ENCODE data around the gene ELP4.
"Not testable (repeated sequence)": the region's sequence is repeated elsewhere in the genome, so short reads cannot be mapped to it uniquely, and the experiment has no call there.

ELP4 gene

DNA sequence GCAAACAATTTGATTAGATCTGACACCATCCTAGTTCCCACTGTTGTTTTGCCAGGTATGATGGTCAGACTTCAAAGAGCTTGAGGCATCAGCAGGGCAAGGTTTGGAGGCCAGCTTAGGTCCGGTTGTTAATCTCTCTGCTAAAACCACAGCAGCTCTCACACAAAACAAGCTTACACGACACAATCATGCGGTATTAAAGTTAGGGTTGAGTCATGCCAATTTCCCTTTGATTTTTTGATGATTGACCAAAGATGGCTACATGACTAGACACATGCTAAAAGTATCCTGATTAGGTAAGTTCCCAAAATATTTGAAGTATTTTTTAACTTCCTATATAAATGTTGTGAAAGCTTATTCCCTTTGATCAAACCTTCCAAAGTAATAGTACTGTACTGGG is 145.9 kb downstream of the ELP4 start:
- no peak overlapping the region for H3K4me3 ChIP-seq (ENCODE audit: low read depth, low read length)
- no peak for DNase-seq (ENCODE audit: low read depth)
- TF ChIP-seq, protein P1, sequence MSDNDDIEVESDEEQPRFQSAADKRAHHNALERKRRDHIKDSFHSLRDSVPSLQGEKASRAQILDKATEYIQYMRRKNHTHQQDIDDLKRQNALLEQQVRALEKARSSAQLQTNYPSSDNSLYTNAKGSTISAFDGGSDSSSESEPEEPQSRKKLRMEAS (IDR thresholded peaks at IDR 0.05; ENCODE audit: low read depth, low read length) = no peak
- TF ChIP-seq, protein P2, sequence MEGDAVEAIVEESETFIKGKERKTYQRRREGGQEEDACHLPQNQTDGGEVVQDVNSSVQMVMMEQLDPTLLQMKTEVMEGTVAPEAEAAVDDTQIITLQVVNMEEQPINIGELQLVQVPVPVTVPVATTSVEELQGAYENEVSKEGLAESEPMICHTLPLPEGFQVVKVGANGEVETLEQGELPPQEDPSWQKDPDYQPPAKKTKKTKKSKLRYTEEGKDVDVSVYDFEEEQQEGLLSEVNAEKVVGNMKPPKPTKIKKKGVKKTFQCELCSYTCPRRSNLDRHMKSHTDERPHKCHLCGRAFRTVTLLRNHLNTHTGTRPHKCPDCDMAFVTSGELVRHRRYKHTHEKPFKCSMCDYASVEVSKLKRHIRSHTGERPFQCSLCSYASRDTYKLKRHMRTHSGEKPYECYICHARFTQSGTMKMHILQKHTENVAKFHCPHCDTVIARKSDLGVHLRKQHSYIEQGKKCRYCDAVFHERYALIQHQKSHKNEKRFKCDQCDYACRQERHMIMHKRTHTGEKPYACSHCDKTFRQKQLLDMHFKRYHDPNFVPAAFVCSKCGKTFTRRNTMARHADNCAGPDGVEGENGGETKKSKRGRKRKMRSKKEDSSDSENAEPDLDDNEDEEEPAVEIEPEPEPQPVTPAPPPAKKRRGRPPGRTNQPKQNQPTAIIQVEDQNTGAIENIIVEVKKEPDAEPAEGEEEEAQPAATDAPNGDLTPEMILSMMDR (IDR thresholded peaks at IDR 0.05; ENCODE audit: low read depth, low read length) = no peak
- TF ChIP-seq POLR2A (IDR thresholded peaks at IDR 0.05; ENCODE audit: extremely low read depth, insufficient read length) = no peak
- TF ChIP-seq MYC (IDR thresholded peaks at IDR 0.05; ENCODE audit: low read depth, low read length) = no peak

DNA sequence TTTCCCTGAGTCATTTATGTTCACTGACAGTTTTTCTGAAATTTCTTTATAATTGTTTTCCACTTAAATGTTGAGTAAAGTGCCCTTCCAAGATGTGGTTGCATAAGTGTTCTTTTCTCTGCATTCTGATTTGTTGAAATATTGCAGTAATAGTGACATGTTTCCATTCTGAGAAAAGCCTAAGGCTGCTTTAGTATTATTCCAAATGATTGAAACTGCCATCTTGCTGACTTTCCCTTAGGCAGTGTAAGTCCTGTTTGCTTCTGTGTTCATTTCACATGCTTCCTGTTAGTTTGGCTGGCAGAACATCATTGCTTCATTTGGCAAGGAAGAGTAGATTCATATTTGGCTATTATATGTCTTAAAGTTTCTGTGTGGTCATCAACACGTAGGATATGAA is 146.5 kb downstream of the ELP4 start:
- DNase-seq (ENCODE audit: low read depth) = no peak
- no peak overlapping the region for H3K4me3 ChIP-seq (ENCODE audit: low read depth, low read length)
- TF ChIP-seq, protein P2 (IDR thresholded peaks at IDR 0.05; ENCODE audit: low read depth, low read length) = no peak
- TF ChIP-seq MYC (IDR thresholded peaks at IDR 0.05; ENCODE audit: low read depth, low read length) (no peak), POLR2A (IDR thresholded peaks at IDR 0.05; ENCODE audit: extremely low read depth, insufficient read length) (no peak)
- TF ChIP-seq, protein P1 (IDR thresholded peaks at IDR 0.05; ENCODE audit: low read depth, low read length) = no peak

DNA sequence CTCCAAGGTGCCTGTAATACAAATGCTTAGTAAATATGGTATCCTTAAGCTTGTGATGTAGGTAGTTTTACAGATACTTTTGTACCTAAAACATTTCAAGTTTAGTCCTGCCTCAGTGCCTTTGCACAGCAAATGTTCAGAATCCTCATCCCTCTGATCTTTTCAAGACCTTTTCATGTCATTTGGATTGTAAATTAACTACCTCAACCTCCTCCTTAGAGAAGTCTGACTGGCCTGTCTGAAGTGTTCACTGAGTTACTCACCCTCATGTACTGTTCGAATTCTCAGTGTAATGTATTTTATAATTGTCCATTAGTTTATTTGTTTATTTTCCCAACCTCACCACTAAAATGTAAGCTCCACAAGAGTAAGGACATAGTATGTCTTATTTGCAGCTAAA is 147.5 kb downstream of the ELP4 start:
- H3K4me3 ChIP-seq (ENCODE audit: low read depth, low read length) = no peak overlapping the region
- TF ChIP-seq, protein P2 (IDR thresholded peaks at IDR 0.05; ENCODE audit: low read depth, low read length) = no peak
- TF ChIP-seq, protein P1 (IDR thresholded peaks at IDR 0.05; ENCODE audit: low read depth, low read length) = no peak
- TF ChIP-seq POLR2A (IDR thresholded peaks at IDR 0.05; ENCODE audit: extremely low read depth, insufficient read length) (no peak), MYC (IDR thresholded peaks at IDR 0.05; ENCODE audit: low read depth, low read length) (no peak)
- no peak for DNase-seq (ENCODE audit: low read depth)

DNA sequence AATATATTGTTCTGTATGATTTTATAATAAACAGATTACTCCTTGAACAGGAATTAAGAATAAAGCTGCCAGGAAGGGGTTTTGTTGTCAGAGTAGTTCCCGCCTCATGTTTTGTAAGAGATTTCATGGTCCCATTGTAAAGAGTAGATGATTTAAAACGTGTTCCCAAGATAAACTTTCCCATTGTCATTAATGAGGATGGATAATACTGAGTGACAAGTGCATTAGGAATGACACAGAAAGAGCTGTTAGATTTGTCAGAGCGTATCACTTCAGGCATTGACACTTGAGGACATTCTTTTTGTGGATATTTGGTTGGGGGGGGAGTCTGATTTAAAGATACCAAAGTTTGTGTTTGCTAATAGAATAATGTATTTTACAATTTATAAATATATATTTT is 154.6 kb downstream of the ELP4 start:
- no peak for TF ChIP-seq POLR2A (IDR thresholded peaks at IDR 0.05; ENCODE audit: extremely low read depth, insufficient read length)
- TF ChIP-seq, protein P1 (IDR thresholded peaks at IDR 0.05; ENCODE audit: low read depth, low read length) = no peak
- TF ChIP-seq MYC (IDR thresholded peaks at IDR 0.05; ENCODE audit: low read depth, low read length) = no peak
- TF ChIP-seq, protein P2 (IDR thresholded peaks at IDR 0.05; ENCODE audit: low read depth, low read length) = no peak
- no peak overlapping the region for H3K4me3 ChIP-seq (ENCODE audit: low read depth, low read length)
- no peak for DNase-seq (ENCODE audit: low read depth)

DNA sequence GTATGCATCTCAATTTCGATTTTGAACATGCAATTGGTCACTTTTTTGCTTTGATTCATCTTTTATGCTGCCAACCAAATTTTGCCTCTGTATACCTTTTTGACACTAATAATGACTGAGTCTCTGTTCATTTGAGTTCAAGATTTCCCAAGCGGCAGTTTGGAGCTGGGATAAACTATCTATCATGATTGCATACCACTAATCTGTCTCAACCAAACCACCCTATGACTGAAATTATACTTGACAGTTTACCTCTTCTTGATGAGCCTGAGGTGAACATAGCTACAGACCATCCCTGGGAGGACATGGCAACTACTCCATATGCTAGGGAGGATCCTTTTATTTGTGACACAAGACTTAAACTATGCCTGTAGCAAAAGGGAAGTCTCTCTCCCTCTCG is 155.4 kb downstream of the ELP4 start:
- no peak overlapping the region for H3K4me3 ChIP-seq (ENCODE audit: low read depth, low read length)
- TF ChIP-seq MYC (IDR thresholded peaks at IDR 0.05; ENCODE audit: low read depth, low read length) = no peak
- DNase-seq (ENCODE audit: low read depth) = no peak

DNA sequence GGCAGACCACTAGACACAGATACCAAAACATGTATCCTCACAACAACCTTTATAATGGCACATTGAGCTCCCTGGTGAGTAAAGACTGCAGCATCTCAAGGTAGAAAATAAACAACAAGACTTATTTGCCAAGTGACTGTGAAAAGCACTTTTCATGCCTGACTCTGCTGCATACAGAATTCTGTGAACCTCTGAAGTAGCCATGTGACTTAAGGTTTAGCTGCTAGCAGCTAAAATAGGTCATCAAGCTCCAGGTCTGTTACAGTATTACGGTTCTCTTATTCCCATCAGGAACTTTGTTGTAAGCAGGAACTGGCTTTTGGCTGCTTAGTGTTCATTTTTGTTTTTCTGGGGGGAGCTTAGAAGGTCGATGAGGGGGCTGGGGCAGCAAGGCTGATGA is 162.1 kb downstream of the ELP4 start:
- TF ChIP-seq, protein P2 (IDR thresholded peaks at IDR 0.05; ENCODE audit: low read depth, low read length) = no peak
- TF ChIP-seq POLR2A (IDR thresholded peaks at IDR 0.05; ENCODE audit: extremely low read depth, insufficient read length) = no peak
- no peak for TF ChIP-seq MYC (IDR thresholded peaks at IDR 0.05; ENCODE audit: low read depth, low read length)
- H3K4me3 ChIP-seq (ENCODE audit: low read depth, low read length) = no peak overlapping the region
- no peak for DNase-seq (ENCODE audit: low read depth)

DNA sequence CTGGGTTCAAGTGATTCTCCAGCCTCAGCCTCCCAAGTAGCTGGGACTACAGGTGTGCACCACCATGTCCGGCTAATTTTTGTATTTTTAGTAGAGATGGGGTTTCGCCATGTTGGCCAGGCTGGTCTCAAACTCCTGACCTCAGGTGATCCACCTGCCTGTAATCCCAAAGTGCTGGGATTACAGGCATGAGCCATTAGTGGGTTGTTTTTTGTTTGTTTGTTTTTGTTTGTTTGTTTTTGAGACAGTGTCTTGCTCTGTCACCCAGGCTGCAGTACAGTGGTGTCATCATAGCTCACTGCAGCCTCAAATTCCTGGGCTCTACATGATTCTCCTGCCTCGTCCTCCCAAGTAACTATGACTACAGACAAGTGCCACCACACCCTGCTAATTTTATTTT is 163.5 kb downstream of the ELP4 start:
- DNase-seq (ENCODE audit: low read depth); H3K4me3 ChIP-seq (ENCODE audit: low read depth, low read length): not testable (repeated sequence)

Data from NB4 (cell line).